Activated CD4-positive, alpha-beta T cell treated with anti-CD3 and anti-CD28 coated beads, Interleukin-2, amount 50 U/mL, for 48 hours (primary cell): ENCODE results near the gene TTC33.
"Not testable (repeated sequence)": the region's sequence is repeated elsewhere in the genome, so short reads cannot be mapped to it uniquely, and the experiment has no call there.

Experiments used
- DNase-seq, 2 experiments: peaks; one replicate each; pipeline ENCODE4 v3.0.0-alpha.2; 2020

The TTC33 gene

DNA sequence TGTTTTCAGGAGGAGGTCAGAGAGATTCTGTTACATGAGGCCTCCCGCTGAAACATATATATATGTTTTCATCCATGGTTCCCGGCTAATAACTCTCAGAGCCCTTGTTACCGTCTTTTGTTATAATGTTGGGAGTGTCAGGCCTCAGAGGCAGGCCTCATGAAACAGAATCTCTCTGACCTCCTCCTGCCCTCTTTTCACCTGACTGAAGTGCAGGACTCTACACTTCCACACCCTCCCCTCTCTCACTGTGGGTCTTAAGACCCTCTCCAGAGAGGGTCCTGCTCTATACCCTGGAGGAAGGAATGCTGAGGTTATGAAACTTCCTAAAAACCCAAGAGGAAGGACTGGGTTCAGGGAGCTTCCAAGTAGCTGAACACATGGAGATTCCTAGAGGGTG lies 104.6 kb downstream of the TTC33 start:
- DNase-seq, result no peak

DNA sequence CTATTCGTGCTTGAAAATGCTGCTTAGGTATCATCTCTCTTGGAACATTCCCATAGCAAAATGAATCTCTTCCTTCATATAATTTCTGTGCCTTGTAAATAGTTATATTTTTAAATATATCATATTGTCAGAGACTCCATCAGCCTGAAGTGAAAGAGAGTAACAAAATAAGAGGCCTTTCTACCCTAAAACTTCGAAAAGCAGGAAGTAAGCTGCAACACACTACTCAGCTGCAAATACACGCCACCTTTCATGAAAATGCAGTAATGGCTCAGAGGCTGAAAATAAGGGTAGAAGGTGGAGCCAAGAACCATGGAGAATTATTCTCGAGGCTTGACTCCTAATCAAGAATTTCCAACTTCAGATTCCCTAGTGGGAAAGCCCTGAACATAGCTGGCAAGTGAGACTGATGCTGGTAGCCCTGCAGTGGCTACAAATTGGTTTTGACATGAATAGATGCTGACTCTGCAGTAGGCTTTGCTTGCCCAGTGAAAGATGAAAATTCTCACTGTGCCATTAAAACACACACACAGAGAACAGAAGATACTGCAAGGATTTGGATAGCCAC lies 106.2 kb downstream of the TTC33 start:
- no peak for DNase-seq

DNA sequence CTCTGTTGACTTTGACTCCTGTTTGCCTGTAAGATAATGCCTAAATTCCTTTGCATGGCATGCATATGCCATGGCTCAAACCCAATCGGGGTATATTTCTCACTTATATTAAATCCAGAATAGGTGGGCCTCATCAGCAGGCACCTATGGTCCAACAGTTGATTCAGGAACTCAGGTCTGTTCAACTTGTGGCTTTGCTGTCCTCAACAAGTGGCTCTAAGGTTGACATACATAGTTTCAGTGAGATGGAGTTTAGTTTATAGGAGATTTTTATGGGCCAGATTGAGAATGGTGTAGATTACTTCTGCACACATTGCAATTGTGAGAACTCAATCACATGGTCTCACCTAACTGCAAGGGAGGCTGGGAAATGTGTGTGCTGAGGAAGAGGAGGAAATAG lies 107.6 kb downstream of the TTC33 start:
- no peak for DNase-seq

DNA sequence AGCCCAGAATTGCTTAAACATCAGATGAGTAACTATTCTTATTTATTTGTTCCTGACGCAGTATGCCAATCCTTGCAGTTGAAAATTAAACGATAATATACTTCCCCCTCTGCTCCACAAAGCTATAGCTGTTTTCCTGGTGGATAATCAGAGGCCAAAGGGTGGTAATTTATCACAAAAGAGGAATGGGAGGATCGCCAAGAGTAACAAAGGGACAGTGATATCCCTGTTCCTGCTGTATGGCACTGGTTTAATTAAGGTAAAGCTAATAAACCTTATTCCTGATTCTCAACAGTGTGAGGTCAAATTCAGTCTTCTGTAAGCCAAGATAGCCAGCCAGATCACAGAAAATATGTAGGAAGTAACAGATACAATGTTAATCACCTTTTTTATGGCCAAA lies 109.5 kb downstream of the TTC33 start:
- DNase-seq, result no peak

DNA sequence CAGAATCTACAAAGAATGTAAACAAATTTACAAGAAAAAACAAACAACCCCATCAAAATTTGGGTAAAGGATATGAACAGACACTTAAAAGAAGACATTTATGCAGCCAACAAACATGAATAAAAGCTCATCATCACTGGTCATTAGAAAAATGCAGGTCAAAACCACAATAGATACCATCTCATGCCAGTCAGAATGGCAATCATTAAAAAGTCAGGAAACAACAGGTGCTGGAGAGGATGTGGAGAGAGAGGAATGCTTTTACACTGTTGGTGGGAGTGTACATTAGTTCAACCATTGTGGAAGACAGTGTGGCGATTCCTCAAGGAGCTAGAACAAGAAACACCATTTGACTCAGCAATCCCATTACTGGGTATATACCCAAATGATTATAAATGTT lies 116.2 kb downstream of the TTC33 start:
- not testable (repeated sequence) for DNase-seq

DNA sequence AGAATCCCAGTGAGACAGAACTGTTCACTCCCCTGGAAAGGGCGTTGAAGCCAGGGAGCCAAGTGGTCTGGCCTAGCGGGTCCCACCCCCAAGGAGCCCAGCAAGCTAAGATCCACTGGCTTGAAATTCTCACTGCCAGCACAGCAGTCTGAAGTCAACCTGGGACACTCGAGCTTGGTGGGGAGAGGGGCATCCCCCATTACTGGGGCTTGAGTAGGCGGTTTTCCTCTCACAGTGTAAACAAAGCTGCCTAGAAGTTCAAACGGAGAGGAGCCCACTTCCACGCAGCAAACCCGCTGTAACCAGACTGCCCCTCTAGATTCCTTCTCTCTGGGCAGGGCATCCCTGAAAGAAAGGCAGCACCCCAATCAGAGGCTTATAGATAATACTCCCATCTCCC lies 121.2 kb downstream of the TTC33 start:
- no peak for DNase-seq

DNA sequence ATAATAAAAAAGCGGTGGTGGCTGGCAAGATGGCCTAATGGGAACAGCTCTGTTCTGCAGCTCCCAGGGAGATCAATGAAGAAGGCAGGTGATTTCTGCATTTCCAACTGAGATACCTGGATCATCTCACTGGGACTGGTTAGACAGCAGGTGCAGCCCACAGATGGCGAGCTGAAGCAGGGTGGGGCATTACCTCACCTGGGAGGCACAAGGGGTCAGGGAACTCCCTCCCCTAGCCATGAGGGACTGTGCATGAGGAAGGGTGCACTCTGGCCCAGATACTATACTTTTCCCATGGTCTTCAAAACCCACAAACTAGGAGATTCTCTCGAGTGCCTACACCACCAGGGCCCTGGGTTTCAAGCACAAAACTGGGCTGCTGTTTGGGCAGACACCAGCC lies 121.6 kb downstream of the TTC33 start:
- DNase-seq, result no peak

DNA sequence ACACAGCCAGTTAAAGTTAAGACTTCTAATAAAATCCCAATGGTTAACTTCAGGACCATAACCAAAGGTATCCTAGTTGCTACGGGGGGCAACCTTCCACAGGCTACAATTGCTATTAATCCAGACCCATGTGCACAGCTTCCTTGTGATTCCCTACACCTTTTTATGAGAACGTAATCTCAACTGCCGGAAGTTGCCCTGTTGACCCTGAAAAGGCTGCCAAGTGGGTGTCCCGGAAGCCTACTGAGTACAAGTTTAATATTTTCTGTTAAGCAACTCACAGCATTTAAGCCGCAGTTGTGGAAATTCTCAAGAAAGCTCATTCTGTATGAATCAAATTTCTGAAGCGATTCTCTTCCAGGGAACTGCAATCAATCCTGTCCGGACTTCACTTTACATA lies 124.5 kb downstream of the TTC33 start:
- DNase-seq, result no peak

DNA sequence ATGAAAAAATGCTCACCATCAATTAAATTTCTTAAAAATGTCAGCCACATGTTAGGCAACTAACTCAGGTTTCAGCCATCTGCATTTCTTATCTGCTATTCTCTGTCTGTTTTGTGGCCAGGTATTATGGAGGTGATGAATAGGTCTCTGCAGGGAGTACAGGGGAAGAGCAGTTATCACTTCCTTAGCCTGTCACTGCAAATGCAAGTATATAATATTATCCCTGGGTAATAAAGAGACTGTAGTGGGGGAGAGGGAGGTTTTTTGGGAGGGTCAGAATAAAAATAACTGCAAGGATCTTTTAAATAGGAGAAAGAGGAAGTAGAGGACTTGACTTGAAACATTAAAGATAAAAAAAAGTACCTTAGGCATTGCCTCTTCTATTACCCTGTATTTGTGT lies 125.6 kb downstream of the TTC33 start:
- DNase-seq, result no peak

DNA sequence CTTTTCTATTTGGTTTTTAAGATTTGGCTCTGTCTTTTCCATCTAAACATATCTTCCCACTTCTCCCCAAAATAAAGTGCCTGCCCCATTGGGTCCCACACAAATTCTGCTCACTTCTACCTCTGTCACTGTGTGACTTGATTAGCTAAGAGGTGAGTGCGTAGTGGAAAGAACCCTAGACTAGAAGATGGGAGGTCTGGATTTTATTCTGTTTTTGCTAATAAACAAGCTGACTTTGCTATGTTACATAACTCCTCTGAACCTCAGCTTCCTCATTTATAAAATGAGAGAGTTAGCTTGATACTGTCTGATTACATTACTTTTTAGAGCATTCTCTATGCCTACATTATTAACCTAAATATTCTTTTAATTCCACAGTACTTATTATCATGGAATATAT lies 127.4 kb downstream of the TTC33 start:
- DNase-seq, result no peak

DNA sequence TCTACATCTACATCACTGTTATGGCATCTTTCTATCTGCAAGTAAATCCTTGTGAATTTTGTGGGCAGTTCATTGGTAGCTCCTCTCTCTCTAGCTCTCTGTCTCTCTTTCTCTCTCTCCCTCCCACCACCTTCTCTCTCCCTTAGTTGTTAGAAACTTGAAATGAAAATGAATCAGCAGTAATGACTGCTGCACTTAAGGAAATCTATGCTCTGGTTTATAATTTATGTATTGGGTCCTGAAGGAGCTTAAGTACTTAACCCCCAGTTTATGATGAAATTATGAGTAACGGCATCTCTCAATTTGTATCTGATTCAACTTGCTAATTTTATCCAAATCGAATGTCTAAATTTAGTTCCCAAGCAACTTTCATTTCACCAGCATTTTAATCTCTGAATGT lies 128.1 kb downstream of the TTC33 start:
- no peak for DNase-seq

DNA sequence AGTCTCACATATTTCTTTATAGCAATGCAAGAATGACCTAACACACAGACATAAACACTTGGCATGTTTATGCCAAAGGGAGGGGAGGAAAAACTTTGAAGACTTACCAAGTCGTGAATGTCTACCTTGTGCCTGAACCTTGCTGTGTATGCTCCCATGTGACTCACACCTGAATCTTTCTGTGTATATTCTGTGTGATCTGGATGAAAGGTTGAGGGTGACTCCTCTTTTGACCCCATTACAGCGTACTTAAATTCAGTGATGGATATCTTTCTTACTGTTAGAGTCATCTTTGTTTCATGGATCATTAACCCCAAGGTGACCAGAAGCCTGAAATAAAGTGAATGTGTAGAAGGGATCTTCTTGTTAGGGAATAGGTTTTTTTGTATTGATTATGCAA lies 129.0 kb downstream of the TTC33 start:
- DNase-seq, result no peak

DNA sequence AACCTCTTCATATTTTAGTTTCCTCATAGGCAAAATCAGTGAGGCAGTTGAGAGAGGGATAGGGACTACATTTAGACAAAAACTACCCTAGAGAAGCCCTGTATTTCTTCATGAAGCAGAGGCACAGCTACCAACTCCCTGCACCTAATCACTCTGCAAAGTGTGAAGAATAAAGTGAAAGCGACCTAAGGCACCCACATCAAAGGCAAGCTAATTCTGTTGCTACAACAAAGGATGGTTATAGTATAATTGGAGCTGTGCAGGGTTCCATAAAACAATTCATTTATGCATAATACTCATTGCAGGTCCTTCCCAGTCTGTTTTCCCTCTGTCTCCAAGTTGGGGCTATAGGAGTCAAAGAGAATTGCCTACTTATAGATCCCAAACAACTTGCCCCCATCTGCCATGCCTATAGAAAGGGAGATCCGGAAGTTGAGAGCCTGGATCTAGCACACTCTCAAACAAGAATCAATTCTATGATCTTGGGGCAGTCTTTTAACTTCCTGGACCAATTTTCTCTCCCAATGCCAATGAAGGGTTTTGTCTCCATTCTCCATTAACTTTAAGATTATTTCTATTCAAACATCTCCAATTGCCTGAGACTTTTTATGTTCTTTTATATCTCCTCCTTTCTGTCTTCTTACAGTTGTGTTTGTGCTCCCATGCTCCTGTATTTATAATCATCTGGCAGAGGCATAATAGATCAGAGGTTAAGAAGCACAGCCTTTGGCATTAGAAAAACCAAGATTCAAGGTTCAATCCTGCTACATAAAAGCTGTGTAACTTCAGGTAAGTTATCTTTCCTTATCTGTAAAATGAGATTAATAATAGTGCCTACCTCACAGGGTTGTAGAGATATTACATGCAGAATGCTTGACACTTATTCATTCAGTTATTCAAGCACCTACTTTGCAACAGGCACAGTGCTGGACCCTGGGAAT lies 132.0 kb downstream of the TTC33 start:
- DNase-seq, result no peak

DNA sequence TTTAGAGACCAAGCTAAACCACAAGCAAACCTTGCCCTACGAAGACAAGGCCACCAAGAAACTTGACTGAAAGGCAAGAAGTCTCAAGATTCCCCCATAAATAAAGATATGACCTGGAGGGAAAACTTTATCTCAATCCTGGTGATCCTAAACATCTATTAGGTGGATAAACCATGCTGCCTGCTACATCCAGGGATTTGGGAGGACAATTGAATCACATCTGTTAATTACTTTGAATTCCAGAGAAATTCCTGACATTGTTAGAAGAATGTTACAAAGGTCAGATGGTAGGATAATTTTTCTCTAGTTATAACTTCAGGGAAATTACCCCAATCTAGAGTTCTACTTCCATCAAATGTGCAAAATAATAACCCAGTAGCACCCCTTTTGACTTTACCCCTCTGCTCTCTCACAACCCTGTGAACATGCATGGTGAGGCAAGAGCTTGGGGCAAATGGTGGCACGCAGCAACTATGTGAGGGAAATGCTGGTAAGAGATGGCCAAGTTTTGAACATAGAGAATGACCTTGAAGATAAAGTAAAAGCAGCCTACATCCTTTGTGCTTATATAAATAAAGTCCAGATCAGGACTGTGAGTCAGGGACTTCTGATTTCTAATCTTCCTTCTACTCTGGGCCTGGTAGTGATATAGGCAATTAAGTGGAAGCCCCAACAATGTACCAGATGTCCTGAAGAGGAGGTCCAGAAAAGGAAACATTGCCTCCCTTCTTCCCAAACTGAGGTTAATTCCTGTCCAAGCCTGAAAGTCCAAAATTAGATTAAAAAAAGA lies 133.1 kb downstream of the TTC33 start:
- DNase-seq, result no peak

DNA sequence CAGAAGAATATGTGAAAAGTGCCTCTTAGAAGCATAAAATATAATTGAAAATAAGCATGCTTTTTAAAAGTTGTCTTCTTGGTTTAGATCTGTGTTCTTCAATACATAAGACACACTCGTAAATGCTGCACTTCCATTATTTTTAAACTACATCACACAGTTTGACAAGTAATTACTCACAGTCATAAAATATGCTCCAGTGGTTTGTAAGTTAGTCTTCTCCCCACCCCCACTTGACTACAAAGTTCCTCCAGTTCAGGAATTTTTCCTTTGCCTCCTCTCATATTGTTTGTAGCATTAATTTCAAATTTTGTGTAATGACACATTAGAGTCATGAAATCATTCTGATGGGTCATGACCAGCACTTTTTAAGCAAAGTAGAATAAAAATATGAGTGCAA lies 136.3 kb downstream of the TTC33 start:
- no peak for DNase-seq

DNA sequence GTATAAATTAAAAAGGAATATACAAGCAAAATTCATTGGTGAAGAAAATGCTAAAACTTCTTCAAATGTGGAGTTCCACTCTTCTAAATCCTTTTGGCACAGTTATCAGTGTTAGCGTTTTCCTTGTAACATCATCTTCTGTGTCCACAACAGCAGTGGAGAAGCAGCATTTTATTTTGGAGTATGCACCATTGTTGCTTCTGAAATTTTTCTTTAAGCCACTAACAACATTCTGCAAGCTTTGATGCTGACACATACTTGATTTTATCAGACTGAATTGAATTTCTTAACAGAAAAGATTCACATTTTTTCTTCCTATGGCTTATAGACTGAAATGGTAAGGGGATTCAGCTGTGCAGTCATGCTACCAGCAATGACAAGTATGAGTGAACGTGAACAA lies 136.8 kb downstream of the TTC33 start:
- no peak for DNase-seq

DNA sequence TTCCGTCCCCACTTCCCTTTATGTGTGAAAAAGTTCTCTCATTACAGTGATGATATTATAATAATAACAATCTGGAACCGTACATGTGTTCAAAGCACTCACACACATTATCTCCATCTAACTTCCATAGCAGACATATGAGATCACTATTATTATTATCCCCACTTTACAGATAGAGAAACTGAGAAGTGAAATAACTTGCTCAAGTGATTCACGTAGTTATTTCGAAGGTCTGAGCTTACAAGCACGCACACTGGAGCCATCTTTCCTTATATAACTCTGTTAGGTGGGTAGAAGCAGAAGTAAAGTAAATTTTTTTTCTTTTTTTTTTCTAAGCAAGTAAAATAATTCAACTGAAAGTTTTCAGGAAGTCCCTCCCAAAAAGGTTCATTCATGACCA lies 139.0 kb downstream of the TTC33 start:
- DNase-seq, result no peak

DNA sequence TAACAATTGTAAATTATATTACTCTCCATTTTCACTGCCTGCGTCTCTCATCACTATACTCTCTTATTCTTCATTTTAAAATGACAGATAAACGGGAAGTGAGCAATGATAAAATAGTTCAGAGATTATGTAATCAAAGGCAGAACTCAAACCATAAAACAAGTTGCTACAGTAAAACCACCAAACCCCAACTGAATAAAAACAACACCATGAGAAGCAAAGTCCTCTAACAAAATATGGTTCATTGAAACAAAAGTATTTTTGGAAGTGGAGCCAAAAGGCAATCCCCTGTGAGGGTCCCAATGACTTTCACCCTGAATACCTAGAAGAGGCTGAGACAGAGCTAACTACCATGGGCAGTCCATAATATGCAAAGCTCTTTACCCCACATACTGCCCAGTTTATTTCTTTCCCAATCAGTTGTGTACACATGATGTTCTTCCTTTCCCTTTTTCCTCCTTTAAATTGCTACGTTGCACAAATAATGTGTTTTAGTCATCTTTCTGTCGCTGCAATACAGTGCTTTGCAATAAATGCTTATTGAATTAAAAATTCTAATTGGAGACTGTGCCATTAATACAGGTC lies 140.1 kb downstream of the TTC33 start:
- no peak for DNase-seq

DNA sequence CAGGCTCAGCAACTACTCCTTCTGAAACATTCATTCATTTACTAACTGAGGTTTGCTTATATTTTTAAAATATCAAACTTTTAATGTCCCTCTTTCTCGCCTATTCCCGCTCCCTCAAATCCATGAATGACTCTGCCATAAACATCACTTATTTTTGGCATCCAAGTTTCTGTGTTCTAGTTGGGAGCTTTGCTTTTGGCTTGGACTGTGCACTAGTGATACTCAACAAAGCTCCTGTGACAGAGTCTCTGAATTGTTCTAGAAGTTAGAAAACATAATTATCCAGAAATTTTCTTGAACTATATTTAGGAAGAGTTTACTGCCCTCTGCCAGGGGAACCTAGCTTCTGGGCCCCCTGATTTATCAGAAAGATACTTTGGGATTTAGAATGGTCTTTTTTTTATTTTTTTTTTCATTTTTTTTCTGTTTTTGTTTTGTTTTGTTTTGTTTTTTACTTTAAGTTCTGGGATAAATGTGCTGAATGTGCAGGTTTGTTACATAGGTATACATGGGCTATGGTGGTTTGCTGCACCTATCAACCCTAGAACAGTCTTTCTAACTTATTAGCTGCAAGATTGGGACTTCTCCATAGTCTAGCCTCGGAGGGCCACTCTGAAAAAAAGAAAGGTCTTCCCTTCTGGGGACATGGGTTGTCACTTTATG lies 140.7 kb downstream of the TTC33 start:
- no peak for DNase-seq

DNA sequence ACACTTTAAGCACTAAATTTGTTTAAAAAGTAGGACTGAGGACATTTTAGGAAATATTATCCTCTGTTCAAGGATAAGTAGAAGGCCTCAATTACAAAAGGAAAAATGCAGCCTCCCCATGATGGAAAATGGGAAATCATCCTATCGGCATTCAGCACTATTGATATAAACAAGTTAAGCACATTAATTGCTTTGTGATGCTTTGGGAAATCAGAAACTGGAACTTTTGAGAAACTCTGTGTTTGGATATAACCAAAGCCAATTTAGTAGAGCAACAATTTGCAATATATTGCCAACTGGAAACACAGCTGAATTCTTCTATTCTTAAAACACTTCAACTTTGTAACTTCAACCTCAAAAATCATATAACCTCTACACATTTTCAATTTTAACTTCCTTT lies 141.3 kb downstream of the TTC33 start:
- no peak for DNase-seq

DNA sequence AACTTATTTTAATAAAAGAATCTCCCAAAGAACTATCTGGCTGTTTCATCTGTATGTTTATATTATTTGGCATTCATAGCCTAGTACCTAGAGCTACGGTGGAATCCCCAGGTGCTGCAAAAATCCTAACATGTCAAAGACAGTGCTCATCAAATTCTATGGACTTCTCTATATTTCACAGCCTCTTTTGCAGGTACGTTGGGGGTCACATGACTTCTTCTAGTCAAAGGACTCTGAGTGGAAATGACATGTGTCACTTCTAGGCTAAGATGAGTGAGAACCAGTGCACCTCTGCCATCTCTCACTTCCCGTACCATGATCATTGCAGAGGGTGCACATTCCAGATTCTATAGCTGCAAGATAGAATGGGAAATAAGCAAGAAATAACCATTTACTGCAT lies 148.6 kb downstream of the TTC33 start:
- DNase-seq, result no peak

DNA sequence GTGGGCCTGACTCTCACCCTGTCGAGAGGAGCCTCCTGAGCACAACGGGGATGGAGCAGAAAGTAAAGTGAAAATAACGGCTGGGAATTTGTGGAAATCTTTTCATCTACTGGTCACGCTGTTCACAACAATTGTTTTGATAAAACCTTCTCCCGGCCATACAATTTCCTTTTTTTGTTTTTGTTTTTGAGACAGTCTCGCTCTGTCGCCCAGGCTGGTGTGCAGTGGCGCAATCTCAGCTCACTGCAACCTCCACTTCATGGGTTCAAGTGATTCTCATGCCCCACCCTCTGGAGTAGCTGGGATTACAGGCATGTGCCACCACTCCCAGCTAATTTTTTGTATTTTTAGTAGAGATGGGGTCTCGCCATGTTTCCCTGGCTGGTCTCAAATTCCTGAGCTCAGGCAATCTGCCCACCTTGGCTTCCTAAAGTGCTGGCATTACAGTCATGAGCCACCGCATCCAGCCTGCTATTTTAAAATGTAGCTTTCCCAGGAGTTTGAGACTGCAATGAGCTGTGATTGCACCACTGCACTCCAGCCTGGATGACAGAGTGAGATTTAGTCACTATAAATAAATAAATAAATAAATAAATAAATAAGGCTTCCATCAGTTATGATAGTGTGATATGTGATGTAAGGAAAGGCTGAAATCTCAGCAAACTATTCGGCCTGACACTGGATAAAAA lies 149.5 kb downstream of the TTC33 start:
- DNase-seq, result no peak
